NCI-H748 (cell line): ENCODE results near the gene KRTAP13-2.

ENCODE experiments used
- DNase-seq: peaks from one replicate; lab custom pipeline; 2025; ENCODE audit not compliant: unreplicated experiment; lab: John Stamatoyannopoulos, UW

The KRTAP13-2 gene

GRCh38 chr21:30326390-30326789 lies 45.7 kb downstream of the KRTAP13-2 start:
- no peak for DNase-seq
